ENCODE data around the gene PDGFD.
A peak's percentile ranks its signal among the peaks of the same experiment; 100 is the strongest.

Gene PDGFD

GRCh38 chr11:103920449-103920848 lies 243.5 kb downstream of the PDGFD start:
- peak; percentile 43 for DNase-seq (ENCODE audit: low spot score)

- DNase-seq (ENCODE audit: low spot score), result no peak
These were observed 253.2 kb downstream of the PDGFD start for GRCh38 chr11:103910721-103911120.

GRCh38 chr11:103907548-103908455 lies 256.1 kb downstream of the PDGFD start:
- DNase-seq (ENCODE audit: low spot score), result no peak

- DNase-seq (ENCODE audit: low spot score), result no peak
These were observed 256.8 kb downstream of the PDGFD start for GRCh38 chr11:103907136-103907535.

GRCh38 chr11:103906291-103906867 lies 257.6 kb downstream of the PDGFD start:
- no peak for DNase-seq (ENCODE audit: low spot score)

- DNase-seq (ENCODE audit: low spot score), result no peak
These were observed 259.7 kb downstream of the PDGFD start for GRCh38 chr11:103904324-103904667.

- no peak for DNase-seq (ENCODE audit: low spot score)
These were observed 260.2 kb downstream of the PDGFD start for GRCh38 chr11:103903621-103904323.

GRCh38 chr11:103902994-103903393 lies 261.0 kb downstream of the PDGFD start:
- no peak for DNase-seq (ENCODE audit: low spot score)

- DNase-seq (ENCODE audit: low spot score), result no peak
These were observed 262.3 kb downstream of the PDGFD start for GRCh38 chr11:103901656-103902055.

- DNase-seq (ENCODE audit: low spot score), result no peak
These were observed 265.2 kb downstream of the PDGFD start for GRCh38 chr11:103898577-103899336.

GRCh38 chr11:103898065-103898464 lies 265.9 kb downstream of the PDGFD start:
- no peak for DNase-seq (ENCODE audit: low spot score)

- no peak for DNase-seq (ENCODE audit: low spot score)
These were observed 266.6 kb downstream of the PDGFD start for GRCh38 chr11:103897160-103897936.

- DNase-seq (ENCODE audit: low spot score), result no peak
These were observed 268.8 kb downstream of the PDGFD start for GRCh38 chr11:103895106-103895505.

GRCh38 chr11:103894673-103895072 lies 269.3 kb downstream of the PDGFD start:
- no peak for DNase-seq (ENCODE audit: low spot score)

GRCh38 chr11:103894034-103894433 lies 269.9 kb downstream of the PDGFD start:
- DNase-seq (ENCODE audit: low spot score), result no peak

GRCh38 chr11:103893371-103893770 lies 270.6 kb downstream of the PDGFD start:
- DNase-seq (ENCODE audit: low spot score), result no peak

GRCh38 chr11:103892603-103893002 lies 271.3 kb downstream of the PDGFD start:
- DNase-seq (ENCODE audit: low spot score), result peak; percentile 63

GRCh38 chr11:103890654-103891053 lies 273.3 kb downstream of the PDGFD start:
- DNase-seq (ENCODE audit: low spot score), result no peak

GRCh38 chr11:103889679-103890078 lies 274.3 kb downstream of the PDGFD start:
- DNase-seq (ENCODE audit: low spot score), result no peak

- DNase-seq (ENCODE audit: low spot score), result peak; percentile 64
These were observed 275.4 kb downstream of the PDGFD start for GRCh38 chr11:103888541-103888951.

GRCh38 chr11:103887001-103887658 lies 276.8 kb downstream of the PDGFD start:
- DNase-seq (ENCODE audit: low spot score), result no peak
